GM13977 (cell line): Measurements from ENCODE around the gene WDR46.

Experiments used
- DNase-seq: peaks from one replicate; pipeline ENCODE4 v3.0.0; 2012; ENCODE audit warnings: low spot score
- CTCF ChIP-seq: IDR thresholded peaks from 2 replicates; pipeline ENCODE4 v1.5.1; 2012; ENCODE audit warnings: mild to moderate bottlenecking, control low read depth; ENCODE audit not compliant: insufficient read depth; ENCODE audit errors: extremely low read depth, missing control alignments
- in situ Hi-C: fragments of 300-500 bp; cut with MboI; formaldehyde crosslinking; loops from one replicate; pipeline ENCODE4 v1.12.0; 2022; ENCODE audit warnings: low sequenced_read_pairs, low pct_unique_long_range_greater_than_20kb, mixed read lengths, inconsistent platforms; ENCODE audit not compliant: unreplicated experiment

The WDR46 gene

GRCh38 chr6:33324125-33324524 is 35.1 kb upstream of the WDR46 start:
- no peak for TF ChIP-seq CTCF
- in situ Hi-C loops, result no loop called here
- DNase-seq, result peak; percentile 40

- TF ChIP-seq CTCF, result no peak
- no peak for DNase-seq
- in situ Hi-C loops, result no loop called here
Measured at GRCh38 chr6:33323623-33323948, 34.5 kb upstream of the WDR46 start.

- in situ Hi-C loops, result no loop called here
- no peak for DNase-seq
- TF ChIP-seq CTCF, result no peak
Measured at GRCh38 chr6:33321227-33321626, 32.2 kb upstream of the WDR46 start.

- TF ChIP-seq CTCF, result no peak
- no peak for DNase-seq
Measured at GRCh38 chr6:33320315-33321181, 31.5 kb upstream of the WDR46 start.

GRCh38 chr6:33319939-33320314 is 30.9 kb upstream of the WDR46 start:
- TF ChIP-seq CTCF, result no peak
- DNase-seq, result no peak
- in situ Hi-C loops, result no loop called here

More at GRCh38 chr6:33320315-33321181, 31.5 kb upstream of the WDR46 start:
- in situ Hi-C loops, result no loop called here

- in situ Hi-C loops, result no loop called here
- no peak for DNase-seq
Measured at GRCh38 chr6:33318426-33319073, 29.5 kb upstream of the WDR46 start.

More at GRCh38 chr6:33318426-33319073, 29.5 kb upstream of the WDR46 start:
- no peak for TF ChIP-seq CTCF
